HG02884 (cell line): ENCODE measurements around the gene DRGX.

Experiments
- ATAC-seq: cut with Tn5 transposase; IDR thresholded peaks from one replicate; pipeline ENCODE4 v1.9.1; 2021; ENCODE audit warnings: mild to moderate bottlenecking, moderate library complexity; ENCODE audit not compliant: unreplicated experiment

DRGX gene

GRCh38 chr10:49363309-49364031 is 32.4 kb downstream of the DRGX start:
- no peak for ATAC-seq

GRCh38 chr10:49362596-49363260 is 33.2 kb downstream of the DRGX start:
- ATAC-seq, result peak; percentile 95

DNA sequence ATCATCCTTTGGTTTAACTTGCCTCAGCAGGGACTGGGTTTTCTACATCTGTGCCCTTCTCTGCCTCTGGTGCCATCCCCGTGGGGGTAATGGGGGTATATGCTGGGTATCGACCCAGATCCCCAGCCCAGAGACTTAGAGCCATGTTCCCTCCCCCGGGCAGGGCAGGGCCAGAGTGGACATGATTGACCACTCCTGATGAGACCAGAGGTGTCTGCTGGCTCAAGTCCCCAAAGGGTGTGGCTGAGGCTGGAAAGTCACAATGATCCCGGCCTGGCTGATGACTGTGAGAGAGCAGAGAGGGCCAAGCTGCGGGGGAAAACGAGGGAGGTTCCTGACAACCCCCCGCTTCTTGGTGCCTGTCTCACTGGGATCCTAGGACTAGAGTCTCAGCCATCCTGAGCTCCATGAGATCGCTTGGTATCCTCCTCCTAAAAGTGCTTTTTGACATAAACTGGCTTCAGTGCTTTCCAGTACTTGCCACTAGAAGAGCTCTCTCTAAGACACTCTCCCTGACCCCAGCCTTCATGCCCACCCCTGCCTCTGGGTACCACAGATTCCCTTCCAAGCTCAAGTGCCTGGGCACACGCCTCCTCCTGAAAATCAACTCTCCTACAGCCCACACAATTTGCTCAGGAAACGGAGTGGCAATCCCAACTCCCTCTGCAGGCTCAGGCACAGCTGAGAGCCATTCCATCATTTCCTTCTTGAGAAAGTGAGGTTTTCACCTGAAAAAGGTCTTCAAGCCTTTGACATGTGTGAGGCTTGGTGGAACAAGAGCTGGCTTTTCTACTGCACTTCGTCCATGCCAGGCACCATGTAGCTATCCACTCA is 33.9 kb downstream of the DRGX start:
- no peak for ATAC-seq

GRCh38 chr10:49361178-49361554 is 34.7 kb downstream of the DRGX start:
- ATAC-seq, result no peak

GRCh38 chr10:49360271-49361177 is 35.4 kb downstream of the DRGX start:
- no peak for ATAC-seq

GRCh38 chr10:49359349-49360270 is 36.3 kb downstream of the DRGX start:
- ATAC-seq, result no peak

GRCh38 chr10:49357910-49358309 is 38.0 kb downstream of the DRGX start:
- no peak for ATAC-seq

DNA sequence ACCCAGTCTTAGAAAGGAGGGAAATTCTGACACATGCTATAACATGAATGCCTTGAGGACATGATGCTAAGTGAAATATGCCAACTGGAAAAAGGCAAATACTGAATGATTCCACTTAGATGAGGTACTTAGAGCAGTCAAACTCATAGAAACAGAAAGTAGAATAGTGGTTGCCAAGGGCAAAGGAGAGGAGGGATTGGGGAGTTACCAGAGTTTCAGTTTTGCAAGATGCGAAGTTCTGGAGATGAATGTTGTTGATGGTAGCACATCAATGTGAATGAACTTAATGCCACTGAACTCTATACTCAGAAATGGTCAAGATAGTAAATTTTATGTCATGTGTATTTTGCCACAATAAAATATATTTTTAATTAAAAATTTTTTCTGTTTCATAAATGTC is 38.9 kb downstream of the DRGX start:
- no peak for ATAC-seq

DNA sequence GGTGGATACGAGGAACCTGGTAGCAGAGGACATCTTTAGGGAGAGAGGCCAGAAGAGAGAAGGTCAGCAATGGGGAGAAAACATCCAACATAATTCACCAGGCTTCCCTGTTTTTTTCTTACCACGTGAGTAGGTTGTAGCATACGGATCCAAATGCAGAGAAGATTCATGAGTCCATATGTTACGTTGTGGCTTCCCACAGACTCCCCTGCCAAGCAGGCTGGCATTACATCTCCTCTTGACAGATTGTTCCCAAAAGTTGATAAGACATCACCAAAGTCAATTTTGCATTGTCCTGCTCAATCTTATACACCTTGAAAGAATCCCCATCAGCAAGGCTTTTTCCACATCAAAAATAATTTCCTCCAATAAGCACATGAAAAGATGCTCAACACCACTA is 39.7 kb downstream of the DRGX start:
- no peak for ATAC-seq

DNA sequence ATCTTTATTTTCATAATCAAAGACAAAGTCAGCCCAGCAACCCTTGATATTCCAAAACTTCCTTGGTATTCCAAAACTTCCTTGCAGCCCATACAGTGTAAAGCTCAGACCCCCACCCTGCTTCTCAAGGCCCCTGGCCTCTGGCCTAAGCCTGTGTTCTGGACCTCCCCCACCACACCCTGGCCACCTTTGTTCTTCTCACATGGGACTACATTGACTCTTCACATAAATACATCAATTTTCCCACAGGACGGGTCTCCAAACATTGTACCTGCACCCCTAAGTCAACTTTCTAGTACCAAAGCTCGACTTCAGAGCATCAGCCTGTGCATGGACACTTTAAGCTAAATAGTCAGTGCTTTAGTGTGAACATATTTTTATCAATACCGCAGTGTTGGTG is 40.7 kb downstream of the DRGX start:
- no peak for ATAC-seq

GRCh38 chr10:49354593-49354992 is 41.3 kb downstream of the DRGX start:
- no peak for ATAC-seq

- ATAC-seq, result no peak
These were observed 41.9 kb downstream of the DRGX start for GRCh38 chr10:49353895-49354566.

DNA sequence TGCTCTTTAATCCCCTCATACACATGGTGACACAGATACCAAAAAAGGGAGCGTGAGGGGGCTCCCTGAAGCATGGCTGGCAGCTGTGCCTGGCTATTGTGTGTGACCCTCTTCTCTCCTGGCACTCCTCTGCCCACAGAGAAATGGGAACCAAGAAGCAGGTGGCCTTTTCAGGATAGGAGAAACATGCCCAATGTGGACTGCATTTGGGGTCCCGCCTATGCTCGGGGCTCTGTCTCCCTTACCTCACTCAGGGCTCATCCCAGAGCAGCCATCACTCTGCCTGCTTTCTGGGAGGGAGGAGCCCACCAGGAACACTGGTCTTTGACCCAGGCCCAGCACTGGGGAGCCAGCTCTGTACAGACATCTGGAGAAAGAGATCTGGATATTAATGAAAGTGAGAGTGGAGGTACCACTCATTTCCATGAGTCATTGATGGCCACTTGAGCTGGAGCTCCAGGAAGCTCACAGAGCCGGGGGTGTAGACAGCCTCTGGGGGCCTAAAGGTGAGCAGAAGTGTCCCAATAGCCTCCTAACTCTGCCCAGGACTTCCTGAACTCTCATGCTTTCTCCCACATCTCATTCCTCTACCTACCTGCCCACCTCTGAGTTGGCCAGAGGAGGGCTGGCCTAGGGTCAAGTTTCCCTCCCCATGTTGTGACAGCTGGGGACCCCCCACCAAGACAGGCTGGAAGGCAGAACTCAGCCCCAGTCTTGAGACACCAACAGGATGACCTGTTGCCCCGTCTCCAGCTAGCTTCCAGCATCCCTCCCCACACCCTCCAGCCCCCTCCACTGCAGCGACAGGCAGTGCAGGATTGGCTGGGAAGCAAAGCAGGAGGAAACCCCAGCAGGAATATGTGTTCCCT is 42.6 kb downstream of the DRGX start:
- no peak for ATAC-seq

- no peak for ATAC-seq
These were observed 43.6 kb downstream of the DRGX start for GRCh38 chr10:49352323-49352722.

DNA sequence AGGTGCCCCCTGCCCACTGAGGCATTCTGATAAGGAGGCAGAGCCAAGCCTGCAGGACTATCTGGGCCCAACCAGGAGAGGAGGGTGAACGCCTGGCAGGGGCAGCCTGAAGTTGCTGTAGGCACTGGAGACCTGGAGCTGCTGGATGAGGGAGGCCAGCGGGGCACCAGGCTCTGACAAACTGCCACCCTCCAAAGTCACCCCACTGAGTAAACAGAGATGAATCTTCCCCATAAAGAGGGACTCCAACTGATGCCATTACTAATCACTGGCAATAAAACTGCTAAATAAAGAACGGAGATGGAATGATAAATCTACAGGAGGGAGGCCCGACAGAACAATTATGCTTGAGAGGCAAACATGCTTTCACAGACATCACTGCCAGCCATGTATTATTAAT is 44.2 kb downstream of the DRGX start:
- ATAC-seq, result no peak

- no peak for ATAC-seq
These were observed 44.9 kb downstream of the DRGX start for GRCh38 chr10:49350846-49351532.

- no peak for ATAC-seq
These were observed 45.8 kb downstream of the DRGX start for GRCh38 chr10:49350138-49350537.

DNA sequence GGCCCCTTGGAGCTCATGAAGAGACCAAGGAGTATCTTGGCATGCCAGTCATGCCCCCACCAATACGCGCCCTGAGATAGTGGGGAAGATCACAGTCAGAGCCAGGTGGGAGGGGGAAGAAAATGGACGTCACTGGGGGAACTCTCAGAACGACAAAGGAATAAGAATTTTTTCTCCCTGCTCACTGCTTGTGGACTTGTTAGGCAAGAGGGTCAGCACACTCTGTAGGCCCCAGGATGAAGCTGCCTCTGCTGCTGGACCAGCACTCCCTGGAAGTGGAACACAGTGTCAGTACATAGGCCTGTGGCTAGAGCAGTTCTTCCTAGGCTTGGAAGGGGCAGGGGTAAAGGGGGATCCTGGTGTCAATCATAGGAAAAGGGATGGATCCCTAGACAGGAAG is 46.5 kb downstream of the DRGX start:
- no peak for ATAC-seq
